Small intestine (tissue), 7 donors: ENCODE data around the gene ANKMY2. TPM values are rescaled to one million over a fixed set of nuclear protein-coding genes. Genes with fewer than 3 reads are reported as not detected.
"Not testable (repeated sequence)": the region's sequence is repeated elsewhere in the genome, so short reads cannot be mapped to it uniquely, and the experiment has no call there.

ENCODE experiments used
- DNase-seq, 2 donors: peaks; one replicate each; pipeline versions ENCODE4 v3.0.0 to v3.0.0-alpha.2; 2013
- FAIRE-seq: peaks from 2 replicates; lab custom pipeline; 2012; peaks lifted over from hg19 to GRCh38; lab: Jason Lieb, UNC
- H3K27ac ChIP-seq, 3 donors: one replicate each; pipeline ENCODE4 v1.5.1; 2013; ENCODE audit warnings: low read length in 2 of 3, mild to moderate bottlenecking in 2 of 3, control low read depth in 1 of 3, inconsistent platforms in 1 of 3, low read depth in 1 of 3, moderate library complexity in 1 of 3
- H3K27me3 ChIP-seq, 3 donors: one replicate each; pipeline ENCODE4 v1.6.1; 2013; ENCODE audit warnings: low read length in 3 of 3, inconsistent platforms in 1 of 3; ENCODE audit not compliant: control insufficient read depth in 3 of 3, insufficient read depth in 3 of 3
- H3K36me3 ChIP-seq, 3 donors: one replicate each; pipeline ENCODE4 v1.6.1; 2013; ENCODE audit warnings: low read length in 3 of 3, inconsistent platforms in 1 of 3, low read depth in 1 of 3, mild to moderate bottlenecking in 1 of 3, moderate library complexity in 1 of 3; ENCODE audit not compliant: control insufficient read depth in 3 of 3, insufficient read depth in 2 of 3
- H3K4me1 ChIP-seq, 3 donors: one replicate each; pipeline ENCODE4 v1.6.1; 2013; ENCODE audit warnings: low read length in 2 of 3, inconsistent platforms in 1 of 3, low read depth in 1 of 3, mild to moderate bottlenecking in 1 of 3, moderate library complexity in 1 of 3; ENCODE audit not compliant: control insufficient read depth in 3 of 3, insufficient read depth in 2 of 3
- H3K4me3 ChIP-seq, 3 donors: one replicate each; pipeline ENCODE4 v1.5.1; 2013; ENCODE audit warnings: low read length in 3 of 3, control low read depth in 1 of 3, inconsistent platforms in 1 of 3, low read depth in 1 of 3, mild to moderate bottlenecking in 1 of 3, moderate library complexity in 1 of 3
- H3K9me3 ChIP-seq, 2 donors: one replicate each; pipeline ENCODE4 v1.6.1; 2013; ENCODE audit warnings: low read depth in 1 of 2, low read length in 1 of 2; ENCODE audit not compliant: control insufficient read depth in 2 of 2, insufficient read depth in 1 of 2
- WGBS, 3 donors: extraction: QIAGEN DNeasy Blood & Tissue Kit; methylation state at CpG; one replicate each; pipeline ENCODE4 v1.1.7; 2013; 5-methylcytosine and 5-hydroxymethylcytosine counted together
- polyA plus RNA-seq, 4 donors: library from polyadenylated mRNA; stranded (reverse) in 3 of 4; unstranded in 1 of 4; fragments of 200-250 nt in 3 of 4; fragments of 120-200 nt in 1 of 4; gene quantifications; one replicate each; pipeline versions ENCODE4 v1.2.1 to v1.2.3, GENCODE V29; 2013
- donor health status: healthy with polysubstance abuse.
- donor health status: control.
- donor health status: control.
- donor health status: Bipolar disorder and iron deficiency.
- donor health status: healthy.

ANKMY2 gene
- polyA plus RNA-seq, 4 donors: 13.9 to 37.9 (median 14.2) TPM

- H3K27me3 ChIP-seq, FAIRE-seq, DNase-seq, H3K4me1 ChIP-seq, H3K4me3 ChIP-seq, H3K9me3 ChIP-seq, H3K27ac ChIP-seq: not testable (repeated sequence)
- peaks cover 0 to 29% (median 4%) of the 10 kb centered on the region in 3 donors for H3K36me3 ChIP-seq
- 89 to 93% (median 91%) methylated on average over 14 of the region's 14 CpGs for WGBS, 3 donors
Observed at GRCh38 chr7:16678645-16679566, 33.4 kb upstream of the ANKMY2 start.

GRCh38 chr7:16677978-16678494 is 32.5 kb upstream of the ANKMY2 start:
- Histone ChIP-seq H3K27me3 (no peaks in the 10 kb centered on the region), H3K4me3 (no peak overlapping the region), H3K27ac (no peak overlapping the region), H3K9me3 (peaks cover 0 to 2% of the 10 kb centered on the region in 2 donors), H3K36me3 (peaks cover 0 to 29% (median 4%) of the 10 kb centered on the region in 3 donors), H3K4me1 (no peaks in the 10 kb centered on the region)
- DNase-seq: no peak
- WGBS, 3 donors: 86 to 92% (median 90%) methylated on average over 12 of the region's 12 CpGs
- FAIRE-seq: no peak

- Histone ChIP-seq H3K36me3 (peaks cover 0 to 20% (median 3%) of the 10 kb centered on the region in 3 donors), H3K27me3 (no peaks in the 10 kb centered on the region), H3K4me1 (no peaks in the 10 kb centered on the region), H3K9me3 (peaks cover 0 to 2% of the 10 kb centered on the region in 2 donors), H3K4me3 (no peak overlapping the region), H3K27ac (no peak overlapping the region)
- DNase-seq (no peak), FAIRE-seq (no peak)
- 97 to 100% (median 97%) methylated on average over 3 of the region's 3 CpGs for WGBS, 3 donors
Observed at GRCh38 chr7:16675277-16675676, 29.7 kb upstream of the ANKMY2 start.

GRCh38 chr7:16671811-16672210 is 26.3 kb upstream of the ANKMY2 start:
- Histone ChIP-seq H3K4me3 (no peak overlapping the region), H3K27me3 (no peaks in the 10 kb centered on the region), H3K9me3 (no peaks in the 10 kb centered on the region), H3K27ac (no peak overlapping the region), H3K36me3 (peaks cover 0 to 15% (median 5%) of the 10 kb centered on the region in 3 donors), H3K4me1 (peaks cover 0 to 8% (median 0%) of the 10 kb centered on the region in 3 donors)
- WGBS, 3 donors: 90 to 97% (median 92%) methylated on average over 3 of the region's 3 CpGs
- DNase-seq: no peak
- no peak for FAIRE-seq

- Histone ChIP-seq H3K27me3 (no peaks in the 10 kb centered on the region), H3K4me1 (peaks cover 0 to 8% (median 0%) of the 10 kb centered on the region in 3 donors), H3K27ac (no peak overlapping the region), H3K4me3 (no peak overlapping the region), H3K36me3 (peaks cover 0 to 19% (median 5%) of the 10 kb centered on the region in 3 donors), H3K9me3 (no peaks in the 10 kb centered on the region)
- FAIRE-seq (no peak), DNase-seq (no peak)
- 95 to 96% (median 95%) methylated on average over 4 of the region's 4 CpGs for WGBS, 3 donors
Observed at GRCh38 chr7:16670731-16671344, 25.3 kb upstream of the ANKMY2 start.

- no peak for FAIRE-seq
- H3K27me3 ChIP-seq: no peaks in the 10 kb centered on the region
- H3K36me3 ChIP-seq: peaks cover 0 to 16% (median 3%) of the 10 kb centered on the region in 3 donors
- H3K27ac ChIP-seq: no peak overlapping the region
- H3K9me3 ChIP-seq: no peaks in the 10 kb centered on the region
- no peak overlapping the region for H3K4me3 ChIP-seq
- H3K4me1 ChIP-seq: peaks cover 0 to 8% (median 0%) of the 10 kb centered on the region in 3 donors
- 82 to 93% (median 89%) methylated on average over 1 of the region's 1 CpG for WGBS, 3 donors
- no peak for DNase-seq
Observed at GRCh38 chr7:16670021-16670420, 24.5 kb upstream of the ANKMY2 start.

- no peak overlapping the region for H3K27ac ChIP-seq
- H3K9me3 ChIP-seq: no peaks in the 10 kb centered on the region
- H3K4me3 ChIP-seq: no peak overlapping the region
- DNase-seq (no peak), FAIRE-seq (no peak)
- WGBS, 3 donors: 93 to 100% (median 97%) methylated on average over 2 of the region's 2 CpGs
- peaks cover 0 to 8% (median 0%) of the 10 kb centered on the region in 3 donors for H3K4me1 ChIP-seq
- peaks cover 0 to 16% (median 3%) of the 10 kb centered on the region in 3 donors for H3K36me3 ChIP-seq
- no peaks in the 10 kb centered on the region for H3K27me3 ChIP-seq
Observed at GRCh38 chr7:16669581-16669980, 24.0 kb upstream of the ANKMY2 start.

GRCh38 chr7:16668978-16669377 is 23.4 kb upstream of the ANKMY2 start:
- H3K4me1 ChIP-seq: peaks cover 0 to 8% (median 0%) of the 10 kb centered on the region in 3 donors
- H3K27me3 ChIP-seq: no peaks in the 10 kb centered on the region
- H3K27ac ChIP-seq: no peak overlapping the region
- DNase-seq: no peak
- no peaks in the 10 kb centered on the region for H3K9me3 ChIP-seq
- FAIRE-seq: no peak
- H3K36me3 ChIP-seq: peaks cover 0 to 16% (median 3%) of the 10 kb centered on the region in 3 donors
- H3K4me3 ChIP-seq: no peak overlapping the region
- WGBS, 3 donors: 93 to 95% (median 95%) methylated on average over 5 of the region's 5 CpGs
